Skeletal muscle tissue (tissue), 4 donors: ENCODE data around the gene OTX2. TPM values are rescaled to one million over a fixed set of nuclear protein-coding genes. Genes with fewer than 3 reads are reported as not detected.

Experiments
- H3K27ac ChIP-seq: one replicate; pipeline ENCODE4 v1.7.0; 2013; ENCODE audit warnings: mild to moderate bottlenecking, low read depth, low read length, inconsistent platforms
- H3K27me3 ChIP-seq, 3 donors: one replicate each; pipeline ENCODE4 v1.7.0; 2013; ENCODE audit warnings: low read length in 3 of 3; ENCODE audit not compliant: control insufficient read depth in 3 of 3, insufficient read depth in 3 of 3
- H3K36me3 ChIP-seq, 3 donors: one replicate each; pipeline ENCODE4 v1.7.0; 2013; ENCODE audit warnings: low read length in 3 of 3; ENCODE audit not compliant: control insufficient read depth in 3 of 3, insufficient read depth in 3 of 3
- H3K4me1 ChIP-seq, 3 donors: one replicate each; pipeline ENCODE4 v1.7.0; 2013; ENCODE audit warnings: low read length in 3 of 3, mild to moderate bottlenecking in 3 of 3; ENCODE audit not compliant: control insufficient read depth in 3 of 3, insufficient read depth in 3 of 3
- H3K4me3 ChIP-seq, 3 donors: one replicate each; pipeline ENCODE4 v1.7.0; 2013; ENCODE audit warnings: low read length in 3 of 3
- H3K9ac ChIP-seq, 3 donors: one replicate each; pipeline ENCODE4 v1.7.0; 2013; ENCODE audit warnings: low read length in 3 of 3, mild to moderate bottlenecking in 3 of 3, moderate library complexity in 2 of 3, low read depth in 1 of 3
- H3K9me3 ChIP-seq, 3 donors: one replicate each; pipeline ENCODE4 v1.7.0; 2013; ENCODE audit warnings: low read length in 3 of 3; ENCODE audit not compliant: control insufficient read depth in 3 of 3
- total RNA-seq: library from RNA; depleted of rRNA; stranded (reverse); fragments of >200 nt; gene quantifications from one replicate; pipeline ENCODE4 v1.2.3, GENCODE V29; 2014
- donor health status: Osteomylitis.

The OTX2 gene
- total RNA-seq, 1 donor from 2014 or later: not detected

GRCh38 chr14:56806760-56807159, 3.5 kb downstream of the OTX2 start:
- peaks cover 6 to 14% (median 10%) of the 10 kb centered on the region in 3 donors for H3K4me1 ChIP-seq
- H3K36me3 ChIP-seq: no peaks in the 10 kb centered on the region
- H3K27me3 ChIP-seq: peaks cover 88 to 95% (median 93%) of the 10 kb centered on the region in 3 donors
- no peaks in the 10 kb centered on the region for H3K9me3 ChIP-seq
- H3K27ac ChIP-seq: no peak overlapping the region
- no peak overlapping the region for H3K4me3 ChIP-seq
- H3K9ac ChIP-seq: no peak overlapping the region

GRCh38 chr14:56805992-56806727, 4.1 kb downstream of the OTX2 start:
- H3K9ac ChIP-seq: no peak overlapping the region

GRCh38 chr14:56805201-56805991, 4.9 kb downstream of the OTX2 start:
- H3K36me3 ChIP-seq: no peaks in the 10 kb centered on the region
- H3K4me3 ChIP-seq: no peak overlapping the region
- no peaks in the 10 kb centered on the region for H3K9me3 ChIP-seq
- H3K27ac ChIP-seq: no peak overlapping the region
- no peak overlapping the region for H3K9ac ChIP-seq
- H3K4me1 ChIP-seq: peaks cover 6 to 14% (median 10%) of the 10 kb centered on the region in 3 donors
- H3K27me3 ChIP-seq: peaks cover 84 to 96% (median 88%) of the 10 kb centered on the region in 3 donors

More at GRCh38 chr14:56805992-56806727, 4.1 kb downstream of the OTX2 start:
- no peaks in the 10 kb centered on the region for H3K36me3 ChIP-seq
- peaks cover 89 to 96% (median 89%) of the 10 kb centered on the region in 3 donors for H3K27me3 ChIP-seq
- no peaks in the 10 kb centered on the region for H3K9me3 ChIP-seq
- H3K4me1 ChIP-seq: peaks cover 6 to 14% (median 10%) of the 10 kb centered on the region in 3 donors
- no peak overlapping the region for H3K27ac ChIP-seq
- H3K4me3 ChIP-seq: no peak overlapping the region

DNA sequence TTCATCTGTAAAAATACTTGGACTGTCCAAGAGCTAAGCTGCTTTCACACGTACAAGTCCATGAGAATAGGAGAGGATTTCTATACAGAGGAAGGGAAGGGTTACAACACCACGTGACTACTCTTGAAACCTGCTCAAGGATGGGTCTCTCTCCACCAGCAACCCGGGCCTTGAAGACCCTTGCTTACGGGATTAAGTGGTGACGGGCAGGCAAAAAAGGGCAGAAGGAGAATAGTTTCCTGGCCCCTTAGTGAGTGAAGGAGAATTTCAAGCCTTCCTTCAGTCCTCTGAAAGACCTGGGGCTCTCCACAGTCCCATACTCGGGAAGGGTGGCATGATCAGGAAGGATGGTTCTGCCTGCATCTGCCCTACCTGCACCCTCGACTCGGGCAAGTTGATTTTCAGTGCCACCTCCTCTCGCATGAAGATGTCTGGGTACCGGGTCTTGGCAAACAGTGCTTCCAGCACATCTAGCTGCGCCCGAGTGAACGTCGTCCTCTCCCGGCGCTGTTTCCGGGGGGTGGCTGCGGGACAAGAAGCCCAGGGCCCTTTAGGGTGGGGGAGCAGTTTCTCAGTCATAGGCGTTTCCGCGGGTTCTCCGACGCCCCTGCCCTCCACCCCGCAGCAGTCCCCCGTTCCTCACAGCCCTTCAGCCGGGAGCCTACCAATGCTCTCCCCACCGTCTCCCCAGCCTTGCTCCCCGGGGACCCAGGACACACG, 6.3 kb downstream of the OTX2 start:
- H3K27me3 ChIP-seq: peaks cover 84 to 94% (median 84%) of the 10 kb centered on the region in 3 donors
- no peaks in the 10 kb centered on the region for H3K36me3 ChIP-seq
- no peaks in the 10 kb centered on the region for H3K9me3 ChIP-seq

GRCh38 chr14:56801920-56802319, 8.4 kb downstream of the OTX2 start:
- Histone ChIP-seq H3K4me1 (peaks cover 0 to 7% (median 4%) of the 10 kb centered on the region in 3 donors), H3K4me3 (no peak overlapping the region), H3K27me3 (peaks cover 86 to 95% (median 89%) of the 10 kb centered on the region in 3 donors), H3K9ac (no peak overlapping the region), H3K36me3 (no peaks in the 10 kb centered on the region), H3K9me3 (no peaks in the 10 kb centered on the region), H3K27ac (no peak overlapping the region)

More for the DNA sequence above, 6.3 kb downstream of the OTX2 start:
- Histone ChIP-seq H3K4me1 (peaks cover 6 to 9% (median 7%) of the 10 kb centered on the region in 3 donors), H3K4me3 (no peak overlapping the region), H3K27ac (no peak overlapping the region), H3K9ac (no peak overlapping the region)

GRCh38 chr14:56799343-56799645, 11.0 kb downstream of the OTX2 start:
- H3K27me3 ChIP-seq: peaks cover 87 to 95% (median 92%) of the 10 kb centered on the region in 3 donors
- H3K9me3 ChIP-seq: no peaks in the 10 kb centered on the region
- H3K4me1 ChIP-seq: peaks cover 2 to 7% (median 4%) of the 10 kb centered on the region in 3 donors
- H3K36me3 ChIP-seq: no peaks in the 10 kb centered on the region
- H3K27ac ChIP-seq: no peak overlapping the region
- H3K4me3 ChIP-seq: no peak overlapping the region
- no peak overlapping the region for H3K9ac ChIP-seq

- Histone ChIP-seq H3K27ac (no peak overlapping the region), H3K4me1 (peaks cover 2 to 7% (median 4%) of the 10 kb centered on the region in 3 donors), H3K4me3 (no peak overlapping the region), H3K9me3 (no peaks in the 10 kb centered on the region), H3K27me3 (peaks cover 85 to 94% (median 92%) of the 10 kb centered on the region in 3 donors), H3K36me3 (no peaks in the 10 kb centered on the region), H3K9ac (no peak overlapping the region)
These were observed 11.6 kb downstream of the OTX2 start for GRCh38 chr14:56798447-56799342.

- H3K4me3 ChIP-seq: peak overlapping the region in 1 of 3 donors; percentile 35
- H3K4me1 ChIP-seq: peaks cover 2 to 7% (median 4%) of the 10 kb centered on the region in 3 donors
- H3K36me3 ChIP-seq: no peaks in the 10 kb centered on the region
- no peaks in the 10 kb centered on the region for H3K9me3 ChIP-seq
- no peak overlapping the region for H3K9ac ChIP-seq
- H3K27me3 ChIP-seq: peaks cover 84 to 92% (median 90%) of the 10 kb centered on the region in 3 donors
- H3K27ac ChIP-seq: no peak overlapping the region
These were observed 12.5 kb downstream of the OTX2 start for GRCh38 chr14:56797569-56798446.
